Nephron progenitor cell (in vitro differentiated cells): ENCODE data around the gene ZNF560.

Experiments
- DNase-seq: peaks from one replicate; pipeline ENCODE4 v3.0.0; 2021
- H3K27ac Mint-ChIP-seq: 2 replicates; pipeline ENCODE4 v1.8.0; 2021; ENCODE audit warnings: mild to moderate bottlenecking, moderate library complexity, mixed read lengths
- H3K27me3 Mint-ChIP-seq: 2 replicates; pipeline ENCODE4 v1.8.0; 2021; ENCODE audit warnings: mild to moderate bottlenecking, low read depth, mixed read lengths; ENCODE audit not compliant: poor library complexity
- H3K36me3 Mint-ChIP-seq: 2 replicates; pipeline ENCODE4 v1.8.0; 2021; ENCODE audit warnings: low read depth, mixed read lengths
- H3K4me1 Mint-ChIP-seq: 2 replicates; pipeline ENCODE4 v1.8.0; 2021; ENCODE audit warnings: mixed read lengths
- H3K4me3 Mint-ChIP-seq: 2 replicates; pipeline ENCODE4 v1.8.0; 2021; ENCODE audit warnings: mild to moderate bottlenecking, moderate library complexity, mixed read lengths
- H3K9me3 Mint-ChIP-seq: 2 replicates; pipeline ENCODE4 v1.8.0; 2021; ENCODE audit warnings: mild to moderate bottlenecking, moderate library complexity, mixed read lengths
- CTCF ChIP-seq: fragments of 200-600 bp; sonication (generic); IDR thresholded peaks from 2 replicates; pipeline ENCODE4 v1.5.0; 2021; ENCODE audit warnings: antibody characterized with exemption

The ZNF560 gene

GRCh38 chr19:9531933-9532332 is 33.5 kb upstream of the ZNF560 start:
- H3K27me3 Mint-ChIP-seq, result peaks cover 16% of the 10 kb centered on the region
- no peak overlapping the region for H3K27ac Mint-ChIP-seq
- H3K4me1 Mint-ChIP-seq, result no peaks in the 10 kb centered on the region
- DNase-seq, result no peak
- H3K9me3 Mint-ChIP-seq, result peaks cover 100% of the 10 kb centered on the region
- peaks cover 100% of the 10 kb centered on the region for H3K36me3 Mint-ChIP-seq
- no peak for TF ChIP-seq CTCF
- H3K4me3 Mint-ChIP-seq, result no peak overlapping the region

GRCh38 chr19:9528757-9529336 is 30.4 kb upstream of the ZNF560 start:
- no peak overlapping the region for H3K4me3 Mint-ChIP-seq
- no peak for TF ChIP-seq CTCF
- no peaks in the 10 kb centered on the region for H3K4me1 Mint-ChIP-seq
- peaks cover 10% of the 10 kb centered on the region for H3K27me3 Mint-ChIP-seq
- H3K9me3 Mint-ChIP-seq, result peaks cover 100% of the 10 kb centered on the region
- no peak overlapping the region for H3K27ac Mint-ChIP-seq
- H3K36me3 Mint-ChIP-seq, result peaks cover 100% of the 10 kb centered on the region
- DNase-seq, result no peak

GRCh38 chr19:9523885-9524474 is 25.6 kb upstream of the ZNF560 start:
- no peaks in the 10 kb centered on the region for H3K4me1 Mint-ChIP-seq
- peaks cover 100% of the 10 kb centered on the region for H3K9me3 Mint-ChIP-seq
- no peak for TF ChIP-seq CTCF
- H3K36me3 Mint-ChIP-seq, result peaks cover 75% of the 10 kb centered on the region
- no peak overlapping the region for H3K4me3 Mint-ChIP-seq
- peaks cover 3% of the 10 kb centered on the region for H3K27me3 Mint-ChIP-seq
- DNase-seq, result no peak
- H3K27ac Mint-ChIP-seq, result no peak overlapping the region

GRCh38 chr19:9507285-9507684 is 8.9 kb upstream of the ZNF560 start:
- H3K27me3 Mint-ChIP-seq, result no peaks in the 10 kb centered on the region
- no peak for DNase-seq
- no peaks in the 10 kb centered on the region for H3K4me1 Mint-ChIP-seq
- H3K4me3 Mint-ChIP-seq, result no peak overlapping the region
- H3K36me3 Mint-ChIP-seq, result peaks cover 10% of the 10 kb centered on the region
- no peak for TF ChIP-seq CTCF
- H3K9me3 Mint-ChIP-seq, result peaks cover 85% of the 10 kb centered on the region
- H3K27ac Mint-ChIP-seq, result no peak overlapping the region

- TF ChIP-seq CTCF, result no peak
- Mint-ChIP-seq H3K27ac (no peak overlapping the region), H3K36me3 (no peaks in the 10 kb centered on the region), H3K27me3 (no peaks in the 10 kb centered on the region), H3K9me3 (peaks cover 93% of the 10 kb centered on the region), H3K4me1 (no peaks in the 10 kb centered on the region), H3K4me3 (no peak overlapping the region)
- no peak for DNase-seq
These were observed 2.4 kb upstream of the ZNF560 start for GRCh38 chr19:9500796-9501195.

- Mint-ChIP-seq H3K9me3 (peaks cover 85% of the 10 kb centered on the region), H3K27ac (no peak overlapping the region), H3K4me3 (no peak overlapping the region), H3K4me1 (no peaks in the 10 kb centered on the region), H3K27me3 (no peaks in the 10 kb centered on the region), H3K36me3 (no peaks in the 10 kb centered on the region)
- TF ChIP-seq CTCF, result no peak
- no peak for DNase-seq
These were observed 4.3 kb downstream of the ZNF560 start for GRCh38 chr19:9494096-9494495.
